ENCODE data around the gene KRTAP4-4.
"Not testable (repeated sequence)": the region's sequence is repeated elsewhere in the genome, so short reads cannot be mapped to it uniquely, and the experiment has no call there.

KRTAP4-4 gene

DNA sequence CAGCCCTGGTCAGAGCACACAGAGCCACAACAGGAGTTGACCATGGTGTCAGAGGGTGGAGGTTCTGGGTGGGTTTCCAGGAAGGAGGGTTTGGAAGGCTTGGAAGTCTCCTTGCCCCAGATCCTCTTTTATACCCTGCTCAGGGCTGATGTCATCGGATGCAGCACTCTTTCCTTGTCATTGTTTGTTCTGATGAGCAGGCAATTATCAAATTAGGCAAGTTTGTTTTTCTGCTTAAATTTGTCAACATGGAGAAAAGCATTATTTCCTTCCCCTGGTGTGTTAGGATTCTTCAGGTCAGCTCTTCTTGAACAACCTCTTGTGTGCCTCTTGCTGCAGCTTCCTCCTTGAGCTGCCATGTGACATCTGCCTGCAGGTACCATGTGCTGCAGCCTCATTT, at the start of gene KRTAP4-4:
KRTAP4-4 (minus strand) TSS at position 101 of the 400 bp plus-strand sequence; CDS start at position 44, 57 bp downstream.
- DNase-seq (ENCODE audit: low read depth): no peak

DNA sequence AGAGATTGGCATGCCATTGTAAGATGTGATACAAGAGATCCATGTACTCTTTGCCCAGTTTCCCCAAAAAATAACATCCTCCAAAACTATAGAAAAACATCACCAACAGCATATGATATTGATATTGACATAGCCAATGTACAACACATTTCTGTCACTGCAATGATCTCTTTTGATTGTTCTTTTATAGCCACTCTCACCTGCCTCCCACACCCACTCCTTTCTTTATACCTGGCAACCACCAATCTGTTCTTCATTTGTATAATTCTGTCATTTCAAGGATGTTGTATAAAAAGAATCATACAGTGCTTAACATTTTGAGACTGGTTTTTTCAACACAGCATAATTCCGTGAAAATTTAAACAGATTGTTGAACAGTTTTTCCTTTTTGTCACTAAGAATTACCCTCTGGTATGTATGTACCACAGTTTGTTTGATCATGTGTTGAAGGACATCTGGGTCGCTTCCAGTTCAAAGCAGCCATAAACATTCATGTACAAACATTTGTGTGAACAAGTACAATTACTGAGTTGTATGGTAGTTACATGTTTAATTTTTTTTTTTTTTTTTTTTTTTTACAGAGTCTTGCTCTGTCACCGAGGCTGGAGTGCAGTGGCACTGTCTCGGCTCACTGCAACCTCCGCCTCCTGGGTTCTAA, 39.0 kb upstream of the KRTAP4-4 start:
- no peak for DNase-seq (ENCODE audit: low read depth)

DNA sequence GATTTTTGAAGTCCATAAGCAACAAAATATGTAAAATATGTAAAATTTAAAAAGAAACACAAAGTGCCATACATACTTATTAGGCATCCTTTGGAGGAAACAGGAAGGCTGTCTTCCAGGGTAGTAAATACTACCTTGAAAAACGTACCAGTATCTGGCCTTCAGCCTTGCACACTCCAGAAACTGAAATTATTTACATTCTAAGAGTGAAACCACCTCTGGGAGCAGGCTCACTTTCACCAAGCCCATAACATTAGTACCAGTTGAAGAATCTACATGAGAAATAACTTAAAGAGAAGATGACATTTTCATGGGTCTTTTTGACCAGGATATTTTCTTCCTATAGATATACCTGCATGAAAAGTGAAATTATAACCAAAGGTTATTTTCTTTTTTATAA, 35.5 kb upstream of the KRTAP4-4 start:
- DNase-seq (ENCODE audit: low read depth): no peak

DNA sequence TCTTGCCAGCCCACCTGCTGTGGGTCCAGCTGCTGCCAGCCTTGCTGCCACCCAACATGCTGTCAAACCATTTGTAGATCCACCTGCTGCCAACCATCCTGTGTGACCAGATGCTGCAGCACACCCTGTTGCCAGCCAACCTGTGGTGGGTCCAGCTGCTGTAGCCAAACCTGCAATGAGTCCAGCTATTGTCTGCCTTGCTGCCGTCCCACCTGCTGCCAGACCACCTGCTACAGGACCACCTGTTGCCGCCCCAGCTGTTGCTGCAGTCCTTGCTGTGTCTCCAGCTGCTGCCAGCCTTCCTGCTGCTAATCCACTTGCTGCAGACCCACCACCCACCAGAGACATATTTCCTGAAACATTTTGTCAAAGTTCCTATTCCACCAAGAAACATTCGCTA, 29.8 kb upstream of the KRTAP4-4 start:
- DNase-seq (ENCODE audit: low read depth): no peak

DNA sequence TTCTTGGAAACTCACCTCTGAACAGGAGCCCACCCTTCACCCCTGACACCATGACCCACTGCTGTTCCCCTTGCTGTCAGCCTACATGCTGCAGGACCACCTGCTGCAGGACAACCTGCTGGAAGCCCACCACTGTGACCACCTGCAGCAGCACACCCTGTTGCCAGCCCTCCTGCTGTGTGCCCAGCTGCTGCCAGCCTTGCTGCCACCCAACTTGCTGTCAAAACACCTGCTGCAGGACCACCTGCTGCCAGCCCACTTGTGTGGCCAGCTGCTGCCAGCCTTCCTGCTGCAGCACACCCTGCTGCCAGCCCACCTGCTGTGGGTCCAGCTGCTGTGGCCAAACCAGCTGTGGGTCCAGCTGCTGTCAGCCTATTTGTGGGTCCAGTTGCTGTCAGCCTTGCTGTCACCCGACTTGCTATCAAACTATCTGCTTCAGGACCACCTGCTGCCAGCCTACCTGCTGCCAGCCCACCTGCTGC, 29.3 kb upstream of the KRTAP4-4 start, which contains the start of gene KRTAP9-1:
KRTAP9-1 (plus strand) TSS at position 51 of the 482 bp plus-strand sequence; CDS start at position 51, 0 bp downstream.
- DNase-seq (ENCODE audit: low read depth): not testable (repeated sequence)

DNA sequence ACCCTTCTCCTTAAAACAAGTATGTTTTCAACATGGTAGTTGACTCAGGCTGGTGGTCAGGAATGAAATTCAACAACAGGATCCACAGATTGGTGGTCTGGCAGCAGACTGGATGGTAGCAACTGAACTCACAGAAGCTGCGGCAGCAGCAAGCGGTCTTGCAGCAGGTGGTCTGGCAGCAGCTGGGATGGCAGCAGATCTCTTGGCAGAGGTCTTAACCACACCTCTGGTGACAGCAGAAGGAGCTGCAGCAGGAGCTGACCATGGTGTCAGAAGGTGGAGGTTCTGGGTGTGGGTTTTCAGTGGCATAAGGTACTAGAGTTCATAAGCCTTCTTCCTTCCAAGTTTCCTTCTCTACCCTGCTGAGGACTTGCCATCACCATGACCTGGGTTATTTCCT, 26.3 kb upstream of the KRTAP4-4 start:
- no peak for DNase-seq (ENCODE audit: low read depth)

DNA sequence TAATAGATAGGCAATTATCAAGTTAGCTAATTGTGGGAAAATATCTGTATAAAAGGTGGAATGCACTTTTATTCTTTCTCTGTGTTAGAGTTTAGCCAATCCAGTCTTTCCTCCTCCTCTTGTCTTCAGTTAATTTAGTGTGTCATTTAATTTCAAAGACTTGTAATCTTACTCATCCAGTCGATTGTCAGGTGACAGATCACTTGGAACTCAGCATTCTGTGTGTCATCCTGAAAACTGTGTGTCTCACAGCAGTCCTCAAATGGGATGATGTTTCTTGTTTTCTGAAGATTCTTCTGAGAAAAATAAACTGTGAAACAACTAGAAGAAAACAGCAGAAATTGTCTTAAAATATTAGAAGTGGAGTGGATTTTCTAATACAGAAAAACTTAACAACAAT, 24.5 kb upstream of the KRTAP4-4 start:
- DNase-seq (ENCODE audit: low read depth): no peak

DNA sequence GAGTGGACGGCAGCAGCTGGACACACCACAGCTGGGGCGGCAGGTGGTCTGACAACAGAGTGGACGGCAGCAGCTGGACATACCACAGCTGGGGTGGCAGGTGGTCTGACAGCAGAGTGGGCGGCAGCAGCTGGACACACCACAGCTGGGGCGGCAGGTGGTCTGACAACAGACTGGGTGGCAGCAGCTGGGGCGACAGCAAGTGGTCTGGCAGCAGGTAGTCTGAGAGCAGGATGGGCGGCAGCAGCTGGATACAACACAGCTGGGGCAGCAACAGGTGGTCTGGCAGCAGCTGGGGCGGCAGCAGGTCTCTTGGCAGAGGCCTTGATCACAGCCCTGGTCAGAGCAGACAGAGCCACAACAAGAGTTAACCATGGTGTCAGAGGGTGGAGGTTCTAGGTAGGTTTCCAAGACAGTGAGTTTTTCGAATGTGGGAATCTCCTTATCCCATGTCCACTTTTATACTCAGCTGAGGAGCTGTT, 24.0 kb upstream of the KRTAP4-4 start, which contains the start of gene KRTAP4-1:
KRTAP4-1 (minus strand) TSS at position 432 of the 482 bp plus-strand sequence; CDS start at position 375, 57 bp downstream.
- DNase-seq (ENCODE audit: low read depth): no peak

DNA sequence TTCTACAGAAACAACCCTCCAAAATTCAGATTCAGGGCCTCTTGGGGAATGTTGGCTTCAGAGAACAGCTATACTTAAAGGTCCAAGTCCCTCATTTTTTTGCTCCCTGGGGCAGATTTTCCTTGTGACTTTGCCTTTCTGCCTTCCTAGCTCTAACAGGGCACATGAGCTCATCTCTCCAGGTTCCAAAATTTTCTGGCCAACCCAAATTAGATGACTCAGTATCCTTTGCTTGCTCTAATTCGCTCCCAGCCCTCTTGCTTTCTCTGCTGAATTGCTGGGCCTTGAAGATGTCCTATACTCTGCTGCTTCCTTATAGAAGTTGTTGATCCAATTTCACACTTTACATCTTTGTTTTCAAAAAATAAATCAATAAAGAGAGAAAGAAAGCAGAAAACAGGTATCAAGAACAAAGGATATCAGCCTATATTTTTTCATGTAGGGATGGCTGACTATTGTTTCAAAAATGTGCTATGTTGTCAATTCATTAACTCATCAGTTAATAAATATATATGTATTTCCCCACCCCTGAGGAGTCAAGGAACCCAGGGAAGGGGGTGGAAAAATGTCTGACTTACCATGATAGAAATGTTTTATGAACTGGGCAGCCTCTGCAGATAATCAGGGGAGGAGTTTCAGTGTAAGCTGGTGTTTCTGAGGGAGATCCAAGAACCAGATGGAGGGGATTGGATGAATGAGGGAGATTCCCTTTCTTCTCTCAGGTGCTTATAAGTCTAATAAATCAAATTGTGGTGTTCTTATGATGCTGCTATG, 18.5 kb upstream of the KRTAP4-4 start:
- DNase-seq (ENCODE audit: low read depth): no peak

DNA sequence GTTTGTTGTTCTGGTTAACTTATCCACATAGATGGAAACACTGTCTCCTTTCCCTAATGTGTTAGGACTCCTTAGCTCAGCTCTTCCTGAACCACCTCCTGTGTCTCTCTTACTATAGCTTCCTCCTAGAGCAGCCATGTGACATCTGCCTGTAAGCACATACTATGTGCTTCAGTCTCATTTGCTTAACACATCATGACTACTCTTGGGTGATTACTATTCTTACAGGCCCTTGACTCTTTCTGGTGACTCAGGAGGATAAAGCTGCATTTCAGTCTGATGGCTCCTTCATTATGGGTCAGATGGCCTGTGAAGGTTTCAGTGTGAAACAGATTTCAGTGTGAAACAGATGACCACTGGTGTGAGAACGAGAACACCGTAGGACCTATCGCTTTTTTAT, 17.8 kb upstream of the KRTAP4-4 start:
- no peak for DNase-seq (ENCODE audit: low read depth)

DNA sequence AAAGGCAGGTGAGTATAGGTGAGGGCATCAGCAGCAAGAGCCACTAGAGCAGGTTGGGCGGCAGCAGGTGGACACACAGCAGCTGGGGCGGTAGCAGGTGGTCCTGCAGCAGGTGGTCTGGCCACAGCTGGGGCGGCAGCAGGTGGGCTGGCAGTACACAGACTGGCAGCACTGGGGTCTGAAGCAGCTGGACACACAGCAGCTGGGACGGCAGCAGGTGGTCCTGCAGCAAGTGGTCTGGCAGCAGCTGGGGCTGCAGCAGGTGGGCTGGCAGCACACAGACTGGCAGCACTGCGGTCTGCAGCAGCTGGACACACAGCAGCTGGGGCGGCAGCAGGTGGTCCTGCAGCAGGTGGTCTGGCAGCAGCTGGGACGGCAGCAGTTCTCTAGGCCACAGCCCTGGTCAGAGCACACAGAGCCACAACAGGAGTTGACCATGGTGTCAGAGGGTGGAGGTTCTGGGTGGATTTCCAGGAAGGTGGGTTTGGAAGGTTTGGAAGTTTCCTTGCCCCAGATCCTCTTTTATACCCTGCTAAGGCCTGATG, 17.3 kb upstream of the KRTAP4-4 start, which contains the start of gene KRTAP4-2:
KRTAP4-2 (minus strand) TSS at position 495 of the 545 bp plus-strand sequence; CDS start at position 438, 57 bp downstream.
- no peak for DNase-seq (ENCODE audit: low read depth)

DNA sequence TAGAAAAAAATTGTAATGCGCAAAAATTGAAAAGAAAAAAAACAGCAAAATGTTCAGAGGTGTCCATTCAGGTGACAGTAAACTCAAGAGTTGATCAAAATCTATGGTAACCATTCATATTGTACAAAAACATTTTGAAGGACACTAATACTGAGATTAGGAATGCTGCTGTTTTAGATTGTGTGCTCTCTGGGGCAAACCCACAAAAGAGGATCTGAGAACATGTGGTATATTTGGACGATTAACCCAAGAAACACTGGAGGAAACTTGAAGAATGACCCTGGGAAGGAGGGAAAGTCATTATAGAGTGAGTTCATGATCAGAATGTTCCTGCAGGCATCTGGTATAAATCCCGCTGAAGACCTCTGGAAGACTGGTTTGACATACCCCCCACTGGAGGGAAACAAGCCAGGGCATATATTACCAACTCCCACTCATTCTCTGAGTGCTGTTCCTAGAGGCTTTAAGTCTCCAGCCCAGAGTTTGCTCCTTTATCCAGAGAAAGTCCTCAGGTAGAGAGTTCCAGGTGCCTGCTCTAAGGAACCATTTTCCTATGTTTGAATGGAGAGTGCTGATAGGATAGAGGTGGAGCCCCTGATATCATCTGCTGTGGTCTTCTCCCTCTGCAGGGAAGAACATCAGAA, 16.3 kb upstream of the KRTAP4-4 start:
- no peak for DNase-seq (ENCODE audit: low read depth)

DNA sequence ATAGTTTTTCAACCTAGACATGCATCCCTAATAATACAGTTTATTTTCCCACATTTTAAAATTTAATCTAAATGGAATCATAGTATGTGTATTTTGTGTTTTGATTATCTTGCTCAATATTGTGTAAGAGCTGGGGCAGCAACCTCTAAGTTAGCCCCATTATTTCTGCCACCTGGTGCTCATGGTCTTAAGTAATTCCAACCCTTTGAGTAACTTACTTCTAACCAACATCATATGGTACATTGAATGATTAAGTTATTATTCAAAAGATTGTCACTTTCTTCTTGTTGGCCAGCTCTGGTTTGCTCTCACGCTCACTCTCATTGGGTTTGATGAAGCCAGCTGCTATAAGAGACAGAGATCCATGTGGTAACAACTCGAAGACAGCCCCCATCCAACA, 11.3 kb upstream of the KRTAP4-4 start:
- DNase-seq (ENCODE audit: low read depth): no peak

DNA sequence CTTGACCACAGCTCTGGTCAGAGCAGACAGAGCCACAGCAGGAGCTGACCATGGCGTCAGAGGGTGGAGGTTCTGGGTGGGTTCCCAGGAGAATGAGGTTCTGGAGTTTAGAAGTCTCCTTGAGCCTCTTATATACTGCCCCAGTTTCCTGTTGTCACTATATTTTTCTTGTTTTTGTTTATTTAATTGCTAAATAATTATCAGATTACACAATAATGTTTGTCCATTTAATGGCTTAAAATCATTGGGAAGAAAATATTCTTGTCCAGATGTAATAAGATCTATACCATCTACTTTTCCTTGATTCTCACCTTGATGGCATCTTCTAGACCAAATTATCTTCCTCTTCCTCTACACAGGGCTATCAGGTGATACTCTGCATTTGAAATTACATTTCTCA, 7.6 kb upstream of the KRTAP4-4 start, which contains the start of gene KRTAP4-3:
KRTAP4-3 (minus strand) TSS at position 101 of the 400 bp plus-strand sequence; CDS start at position 52, 49 bp downstream.
- DNase-seq (ENCODE audit: low read depth): no peak

DNA sequence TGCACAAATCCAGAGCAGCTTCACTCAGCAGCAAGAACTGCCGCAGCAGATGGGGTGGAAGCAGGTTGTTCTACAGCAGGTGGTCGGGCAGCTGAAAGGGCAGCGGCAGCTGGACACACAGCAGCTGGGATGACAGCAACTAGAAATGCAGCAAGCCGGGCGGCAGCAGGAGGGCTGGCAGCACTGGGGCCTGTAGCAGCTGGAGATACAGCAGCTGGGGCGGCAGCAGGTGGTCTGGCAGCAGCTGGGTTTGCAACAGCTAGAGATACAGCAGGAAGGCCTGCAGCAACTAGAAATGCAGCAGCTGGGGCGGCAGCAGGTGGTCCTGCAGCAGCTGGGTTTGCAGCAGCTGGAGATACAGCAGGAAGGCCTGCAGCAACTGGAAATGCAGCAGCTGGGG, 7.0 kb upstream of the KRTAP4-4 start:
- DNase-seq (ENCODE audit: low read depth): no peak

DNA sequence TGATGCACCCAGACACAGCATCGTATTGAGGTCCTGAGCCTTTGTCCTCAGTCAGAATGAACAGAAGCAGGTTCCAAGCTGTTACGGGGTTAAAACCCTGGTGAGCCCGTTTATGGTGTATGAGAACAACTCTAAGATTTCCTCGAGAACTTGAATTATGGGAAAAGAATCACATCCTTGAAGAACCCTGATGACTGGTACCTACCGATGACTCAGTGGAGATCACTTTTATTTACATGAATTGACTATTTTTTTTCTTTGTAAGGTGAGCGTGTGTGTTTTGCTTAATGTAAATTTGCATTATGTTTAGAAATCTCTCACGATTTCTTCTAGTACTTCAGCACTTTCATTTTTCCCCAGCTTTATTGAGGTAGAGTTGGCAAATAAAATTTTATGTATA, 3.3 kb upstream of the KRTAP4-4 start:
- DNase-seq (ENCODE audit: low read depth): no peak

DNA sequence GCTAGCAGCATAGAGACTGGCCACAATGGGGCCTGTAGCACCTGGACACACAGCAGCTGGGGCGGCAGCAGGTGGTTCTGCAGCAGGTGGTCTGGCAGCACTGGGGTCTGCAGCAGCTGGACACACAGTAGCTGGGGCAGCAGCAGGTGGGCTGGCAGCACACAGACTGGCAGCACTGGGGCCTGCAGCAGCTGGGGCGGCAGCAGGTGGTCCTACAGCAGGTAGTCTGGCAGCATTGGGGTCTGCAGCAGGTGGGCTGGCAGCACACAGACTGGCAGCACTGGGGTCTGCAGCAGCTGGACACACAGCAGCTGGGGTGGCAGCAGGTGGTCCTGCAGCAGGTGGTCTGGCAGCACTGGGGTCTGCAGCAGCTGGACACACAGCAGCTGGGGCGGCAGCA, 358 bp downstream of the KRTAP4-4 start:
- DNase-seq (ENCODE audit: low read depth): not testable (repeated sequence)

DNA sequence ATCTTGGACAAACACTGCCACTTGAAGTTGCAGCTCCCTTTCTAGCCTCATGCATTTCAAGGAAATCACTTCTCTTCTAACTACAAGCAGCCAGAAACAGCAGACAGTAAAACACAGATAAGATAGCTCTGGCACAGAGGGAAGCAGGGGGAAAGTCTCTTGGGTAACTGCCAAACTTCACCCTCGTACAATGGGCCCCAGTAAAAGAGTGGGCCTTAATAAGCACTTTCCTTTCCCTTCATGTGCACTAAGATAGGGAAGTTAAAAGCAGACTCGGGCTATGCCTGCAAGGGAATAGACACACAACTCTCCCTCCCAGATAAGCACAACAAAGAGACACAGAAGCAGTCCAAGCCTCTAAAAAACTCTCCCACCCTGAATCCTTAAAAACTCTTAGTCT, 6.7 kb downstream of the KRTAP4-4 start:
- no peak for DNase-seq (ENCODE audit: low read depth)

DNA sequence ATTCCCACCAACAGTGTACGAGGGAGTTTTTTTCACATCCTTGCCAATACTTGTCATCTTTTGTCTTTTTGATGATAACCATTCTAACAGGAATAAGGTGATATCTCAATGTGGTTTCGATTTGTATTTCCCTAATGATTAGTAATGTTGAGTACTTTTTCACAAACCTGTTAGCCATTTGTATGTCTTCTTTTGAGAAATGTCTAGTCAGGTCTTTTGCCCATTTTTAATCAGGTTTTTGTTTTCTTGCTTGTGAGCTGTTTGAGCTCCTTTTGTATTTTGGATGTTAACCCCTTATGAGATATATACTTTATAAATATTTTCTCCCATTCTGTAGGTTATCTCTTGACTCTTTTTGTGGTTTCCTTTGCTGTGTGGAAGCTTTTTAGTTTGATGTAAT, 9.0 kb downstream of the KRTAP4-4 start:
- DNase-seq (ENCODE audit: low read depth): no peak

DNA sequence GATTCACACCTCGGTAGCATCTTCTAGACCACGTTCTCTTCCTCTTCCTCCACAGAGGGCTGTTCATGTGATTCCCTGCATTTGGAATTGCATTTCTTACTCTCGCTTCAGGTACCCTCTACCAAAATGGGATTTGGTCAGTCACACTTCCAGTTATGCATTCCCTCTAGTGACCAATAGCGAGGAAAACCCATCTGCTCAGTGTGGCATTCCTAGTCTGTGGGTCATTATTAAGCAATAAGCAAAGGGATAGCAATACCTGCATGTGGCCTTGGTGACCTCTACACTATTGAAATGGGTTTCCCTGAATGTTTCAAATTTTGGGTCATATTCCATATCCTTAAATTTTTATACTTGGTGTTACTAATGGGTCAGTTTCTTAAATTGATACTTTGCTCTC, 10.5 kb downstream of the KRTAP4-4 start:
- DNase-seq (ENCODE audit: low read depth): no peak

DNA sequence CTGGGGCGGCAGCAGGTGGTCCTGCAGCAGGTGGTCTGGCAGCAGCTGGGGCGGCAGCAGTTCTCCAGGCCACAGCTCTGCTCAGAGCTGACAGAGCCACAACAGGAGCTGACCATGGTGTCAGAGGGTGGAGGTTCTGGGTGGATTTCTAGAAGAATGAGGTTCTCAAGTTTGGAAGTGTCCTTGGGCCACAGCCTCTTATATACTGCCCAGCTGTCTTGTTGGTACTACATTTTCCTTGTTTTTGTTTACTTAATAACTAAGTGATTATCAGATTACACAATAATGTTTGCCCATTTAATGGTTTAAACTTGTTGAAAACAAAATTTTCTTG, 10.9 kb downstream of the KRTAP4-4 start, which contains the start of gene KRTAP4-5:
KRTAP4-5 (minus strand) TSS at position 174 of the 334 bp plus-strand sequence; CDS start at position 116, 58 bp downstream.
- no peak for DNase-seq (ENCODE audit: low read depth)
